K562 (cell line): ENCODE measurements around the gene THAP8. TPM values are rescaled to one million over a fixed set of nuclear protein-coding genes. Genes with fewer than 3 reads are reported as not detected.

Source experiments
- ATAC-seq: fragments of 200-7000 bp; cut with Tn5 transposase; 3 replicates; pipeline ENCODE4 v1.9.1; 2020; ENCODE audit warnings: moderate library complexity
- BruUV-seq: library from RNA; stranded (reverse); fragments of 400-500 nt; replicated peaks from 2 replicates; lab custom pipeline; 2021; lab: Mats Ljungman, UMichigan
- CTCF ChIA-PET: fragments of 300-600 bp; formaldehyde crosslinking; extraction: SDS; loops from one replicate; lab custom pipeline; 2021; ENCODE audit warnings: low intra/inter-chr PET ratio; lab: Yijun Ruan, JAX
- POLR2A ChIA-PET: fragments of 300-600, 350-650 bp; sonication (Branson Sonifier 250); formaldehyde crosslinking; extraction: SDS; loops from one replicate; lab custom pipeline; 2021; ENCODE audit warnings: antibody characterized with exemption, inconsistent platforms; lab: Yijun Ruan, JAX
- DNase-seq, 4 experiments: peaks; one replicate each; pipeline versions ENCODE4 v3.0.0 to v3.0.0-alpha.2; 2011 to 2018; ENCODE audit warnings: low spot score in 3 of 4, mixed read lengths in 3 of 4; ENCODE audit errors: extremely low read depth in 1 of 4
- FAIRE-seq: peaks from 2 replicates; lab custom pipeline; 2011; peaks lifted over from hg19 to GRCh38; lab: Jason Lieb, UNC
- H2AFZ ChIP-seq: 2 replicates; pipeline ENCODE4 v1.6.0; 2011; ENCODE audit warnings: low read depth, low read length, control low read depth, inconsistent platforms
- H3K27ac ChIP-seq: fragments of 200-600 bp; 3 replicates; pipeline ENCODE4 v1.8.0; 2011; ENCODE audit warnings: low read depth, mild to moderate bottlenecking, control low read depth, inconsistent platforms, low read length, moderate library complexity, mixed read lengths; ENCODE audit errors: extremely low read depth
- H3K27me3 ChIP-seq, 2 experiments: fragments of 300-600 bp in 1 of 2; 2 replicates in 1 of 2; 3 replicates in 1 of 2; pipeline versions ENCODE4 v1.6.0 to v1.8.0; 2011; ENCODE audit warnings: inconsistent platforms in 2 of 2, low read length in 2 of 2, mild to moderate bottlenecking in 1 of 2, mixed read lengths in 1 of 2, moderate library complexity in 1 of 2; ENCODE audit not compliant: control insufficient read depth in 2 of 2, insufficient read depth in 2 of 2
- H3K36me3 ChIP-seq: fragments of 300-600 bp; 3 replicates; pipeline ENCODE4 v1.8.0; 2011; ENCODE audit warnings: mild to moderate bottlenecking, low read length, inconsistent platforms; ENCODE audit not compliant: control insufficient read depth, insufficient read depth
- H3K4me1 ChIP-seq, 2 experiments: fragments of 200-600 bp in 1 of 2; replicated peaks in 1 of 2; 2 replicates in 1 of 2; 3 replicates in 1 of 2; pipeline versions ENCODE4 v1.5.1 to v1.8.0; 2011; ENCODE audit warnings: inconsistent platforms in 2 of 2, low read length in 2 of 2, mild to moderate bottlenecking in 1 of 2, mixed read lengths in 1 of 2, moderate library complexity in 1 of 2; ENCODE audit not compliant: control insufficient read depth in 2 of 2, insufficient read depth in 2 of 2
- H3K4me2 ChIP-seq: 2 replicates; pipeline ENCODE4 v1.6.1; 2011; ENCODE audit warnings: low read length, control low read depth, inconsistent platforms, mixed read lengths; ENCODE audit not compliant: insufficient read depth
- H3K4me3 ChIP-seq: fragments of 200-600 bp; sonication (generic), shearing (Covaris generic); 2 replicates; pipeline ENCODE4 v1.5.1; 2016; ENCODE audit warnings: control low read depth, inconsistent platforms
- H3K79me2 ChIP-seq: fragments of 200-600 bp; 3 replicates; pipeline ENCODE4 v1.8.0; 2011; ENCODE audit warnings: low read length, inconsistent platforms; ENCODE audit not compliant: control insufficient read depth, insufficient read depth
- H3K9ac ChIP-seq, 2 experiments: 2 replicates each; pipeline versions ENCODE4 v1.6.0 to v1.6.1; 2011; ENCODE audit warnings: low read depth in 2 of 2, low read length in 2 of 2, control low read depth in 1 of 2, inconsistent platforms in 1 of 2, mild to moderate bottlenecking in 1 of 2, mixed read lengths in 1 of 2; ENCODE audit not compliant: insufficient read depth in 1 of 2
- H3K9me1 ChIP-seq: one replicate; pipeline ENCODE4 v1.6.0; 2011; ENCODE audit warnings: inconsistent platforms, mild to moderate bottlenecking, low read length, moderate library complexity; ENCODE audit not compliant: control insufficient read depth, insufficient read depth
- H3K9me3 ChIP-seq: replicated peaks from 2 replicates; pipeline ENCODE4 v1.5.1; 2011; ENCODE audit warnings: low read depth, low read length, inconsistent platforms; ENCODE audit not compliant: control insufficient read depth, insufficient read depth
- H4K20me1 ChIP-seq: replicated peaks from 2 replicates; pipeline ENCODE4 v1.6.1; 2011; ENCODE audit warnings: low read length, inconsistent platforms, mixed read lengths; ENCODE audit not compliant: control insufficient read depth, insufficient read depth
- CBX1 ChIP-seq: sonication (generic); IDR thresholded peaks from 2 replicates; pipeline ENCODE4 v1.6.1; 2016; ENCODE audit warnings: antibody characterized with exemption, low read depth, mild to moderate bottlenecking
- CREB1 ChIP-seq, 2 experiments: sonication (generic) in 1 of 2; formaldehyde crosslinking in 1 of 2; IDR thresholded peaks; 2 replicates each; pipeline versions ENCODE4 v1.6.1 to v1.8.0; 2012 to 2022; ENCODE audit warnings: inconsistent platforms in 1 of 2, mild to moderate bottlenecking in 1 of 2, missing genetic modification reagents in 1 of 2, moderate library complexity in 1 of 2
- HBP1 ChIP-seq: fragments of 450-650 bp; formaldehyde crosslinking; IDR thresholded peaks from 2 replicates; pipeline ENCODE4 v1.4.0; 2022; ENCODE audit warnings: missing genetic modification characterization
- NR2C1 ChIP-seq, 2 experiments: fragments of 450-650 bp; IDR thresholded peaks; 2 replicates each; pipeline ENCODE4 v1.6.1; 2017; ENCODE audit warnings: mild to moderate bottlenecking in 2 of 2, antibody characterized with exemption in 1 of 2, inconsistent platforms in 1 of 2, missing compliant biosample characterization in 1 of 2, missing genetic modification characterization in 1 of 2
- PHTF2 ChIP-seq: fragments of 250-450 bp; sonication (Bioruptor Pico); IDR thresholded peaks from 2 replicates; pipeline ENCODE4 v1.5.0; 2021; ENCODE audit warnings: mild to moderate bottlenecking
- ZNF24 ChIP-seq: fragments of 450-650 bp; IDR thresholded peaks from 2 replicates; pipeline ENCODE4 v1.6.1; 2016
- ZNF253 ChIP-seq: fragments of 250-450 bp; sonication (Bioruptor Pico); conservative IDR thresholded peaks from 2 replicates; pipeline ENCODE4 v1.6.1; 2021; ENCODE audit warnings: mild to moderate bottlenecking
- ZNF717 ChIP-seq: fragments of 250-450 bp; sonication (Bioruptor Pico); IDR thresholded peaks from 2 replicates; pipeline ENCODE4 v1.5.0; 2021
- WGBS: fragments of 100-300 bp; shearing (Covaris generic); methylation state at CpG from one replicate; pipeline ENCODE4 v1.1.6; 2016; ENCODE audit warnings: low coverage, mixed read lengths; ENCODE audit not compliant: insufficient coverage; ENCODE audit errors: missing lambda C conversion rate; 5-methylcytosine and 5-hydroxymethylcytosine counted together
- in situ Hi-C: fragments of 300-500 bp; cut with MboI; formaldehyde crosslinking; loops from 4 replicates; pipeline ENCODE4 v1.15.0; 2018; ENCODE audit warnings: inconsistent platforms, mixed read lengths
- intact Hi-C: fragments of 100-400 bp; cut with micrococcal nuclease; formaldehyde crosslinking; loops from 2 replicates; pipeline ENCODE4 v1.14.2; 2022
- polyA plus RNA-seq, 8 experiments: library from polyadenylated mRNA; depleted of rRNA in 4 of 8; stranded (reverse) in 5 of 8; unstranded in 3 of 8; fragments of >200 nt; fragmentation: Nextera tagmentation in 2 of 8; fragmentation: Illumina TruSeq in 1 of 8; extraction: Ambion mirVana in 2 of 8; extraction: Trizol in 1 of 8; gene quantifications; 2 replicates each; pipeline versions ENCODE4 v1.2.1 to v1.2.3, GENCODE V29; 2011 to 2014; ENCODE audit warnings: inconsistent platforms in 1 of 8, missing spikeins in 1 of 8
- total RNA-seq, 7 experiments: library from RNA; depleted of rRNA in 6 of 7; stranded (reverse); fragments of >200 nt in 6 of 7; fragmentation: Illumina TruSeq in 2 of 7; extraction: Trizol in 2 of 7; gene quantifications; 2 replicates each; pipeline versions ENCODE4 v1.2.1 to v1.2.3, GENCODE V29; 2011 to 2021; ENCODE audit warnings: low replicate concordance in 1 of 7
- TF ChIP-seq, protein P1 (sequence below), 3 experiments: fragments of 200-800 bp in 1 of 3; sonication (Bioruptor generic) in 1 of 3; sonication (generic) in 1 of 3; formaldehyde crosslinking in 1 of 3; IDR thresholded peaks; 2 replicates each; pipeline versions ENCODE4 v1.6.1 to v1.8.0; 2016 to 2022; ENCODE audit warnings: mild to moderate bottlenecking in 2 of 3, missing compliant biosample characterization in 2 of 3, missing genetic modification characterization in 2 of 3, missing genetic modification reagents in 1 of 3
- TF ChIP-seq, protein P2 (sequence below): IDR thresholded peaks from 3 replicates; pipeline ENCODE4 v1.6.1; 2011; ENCODE audit warnings: borderline replicate concordance, mild to moderate bottlenecking, moderate library complexity; ENCODE audit not compliant: insufficient read length; ENCODE audit errors: extremely low read depth

THAP8 gene
- total and polyA plus RNA-seq, 9 of the 15 experiments (the other 6 are each of a cell fraction or from before 2014, with no cell fraction given), result 0.11 to 2.0 (median 0.94) TPM

- TF ChIP-seq HBP1 (CRISPR knock-in tag), result no peak
- TF ChIP-seq CBX1, result no peak
- TF ChIP-seq PHTF2 (CRISPR knock-in tag), result no peak
- no peak for TF ChIP-seq CREB1 (IDR thresholded peaks at IDR 0.05)
- TF ChIP-seq CREB1 (CRISPR knock-in tag; IDR thresholded peaks at IDR 0.05), result no peak
- TF ChIP-seq, all 486 proteins: peak for 0
These were observed 5.3 kb upstream of the THAP8 start (continued) for GRCh38 chr19:36059180-36059910.

GRCh38 chr19:36058481-36059179 is 4.5 kb upstream of the THAP8 start:
- FAIRE-seq, result no peak
- ATAC-seq, result no peak
- Histone ChIP-seq H3K4me3 (no peak overlapping the region), H3K9me1 (no peaks in the 10 kb centered on the region), H3K27ac (no peak overlapping the region), H3K36me3 (peaks cover 64% of the 10 kb centered on the region), H3K9me3 (no peaks in the 10 kb centered on the region), H4K20me1 (peaks cover 5% of the 10 kb centered on the region; the same call in 1 of the 2 replicates), H3K4me2 (no peak overlapping the region), H3K9ac (peak overlapping the region in 1 of 2 experiments; percentile 78; a peak in 1 of 4 replicates), H3K79me2 (peaks cover 36% of the 10 kb centered on the region), H3K4me1 (peaks cover 5 to 18% of the 10 kb centered on the region in 2 experiments; a peak in 3 of 5 replicates), H3K27me3 (no peaks in the 10 kb centered on the region), H2AFZ (no peak overlapping the region)
- ChIA-PET CTCF (no interaction called here), POLR2A (interaction anchor here (0.5 kb wide), 1 partner anchor 22 kb away, joined by 3 read pairs; no protein-coding TSS in a partner anchor)
- intact Hi-C loops, result no loop called here
- BruUV-seq, result no TSS peak
- 89% methylated on average over 12 of the region's 12 CpGs for WGBS
- no peak for DNase-seq
- in situ Hi-C loops, result no loop called here
- TF ChIP-seq ZNF24 (no peak), ZNF253 (CRISPR knock-in tag) (no peak), ZNF717 (CRISPR knock-in tag) (no peak), NR2C1 (IDR thresholded peaks at IDR 0.05) (no peak), NR2C1 (tag; IDR thresholded peaks at IDR 0.05) (no peak)
- TF ChIP-seq, protein P1, sequence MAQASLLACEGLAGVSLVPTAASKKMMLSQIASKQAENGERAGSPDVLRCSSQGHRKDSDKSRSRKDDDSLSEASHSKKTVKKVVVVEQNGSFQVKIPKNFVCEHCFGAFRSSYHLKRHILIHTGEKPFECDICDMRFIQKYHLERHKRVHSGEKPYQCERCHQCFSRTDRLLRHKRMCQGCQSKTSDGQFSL (CRISPR knock-in tag; IDR thresholded peaks at IDR 0.05), result no peak
- TF ChIP-seq, protein P1 (tag; IDR thresholded peaks at IDR 0.05), result no peak
- TF ChIP-seq, protein P2, sequence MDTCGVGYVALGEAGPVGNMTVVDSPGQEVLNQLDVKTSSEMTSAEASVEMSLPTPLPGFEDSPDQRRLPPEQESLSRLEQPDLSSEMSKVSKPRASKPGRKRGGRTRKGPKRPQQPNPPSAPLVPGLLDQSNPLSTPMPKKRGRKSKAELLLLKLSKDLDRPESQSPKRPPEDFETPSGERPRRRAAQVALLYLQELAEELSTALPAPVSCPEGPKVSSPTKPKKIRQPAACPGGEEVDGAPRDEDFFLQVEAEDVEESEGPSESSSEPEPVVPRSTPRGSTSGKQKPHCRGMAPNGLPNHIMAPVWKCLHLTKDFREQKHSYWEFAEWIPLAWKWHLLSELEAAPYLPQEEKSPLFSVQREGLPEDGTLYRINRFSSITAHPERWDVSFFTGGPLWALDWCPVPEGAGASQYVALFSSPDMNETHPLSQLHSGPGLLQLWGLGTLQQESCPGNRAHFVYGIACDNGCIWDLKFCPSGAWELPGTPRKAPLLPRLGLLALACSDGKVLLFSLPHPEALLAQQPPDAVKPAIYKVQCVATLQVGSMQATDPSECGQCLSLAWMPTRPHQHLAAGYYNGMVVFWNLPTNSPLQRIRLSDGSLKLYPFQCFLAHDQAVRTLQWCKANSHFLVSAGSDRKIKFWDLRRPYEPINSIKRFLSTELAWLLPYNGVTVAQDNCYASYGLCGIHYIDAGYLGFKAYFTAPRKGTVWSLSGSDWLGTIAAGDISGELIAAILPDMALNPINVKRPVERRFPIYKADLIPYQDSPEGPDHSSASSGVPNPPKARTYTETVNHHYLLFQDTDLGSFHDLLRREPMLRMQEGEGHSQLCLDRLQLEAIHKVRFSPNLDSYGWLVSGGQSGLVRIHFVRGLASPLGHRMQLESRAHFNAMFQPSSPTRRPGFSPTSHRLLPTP, result no peak
